ENCODE data around the gene DDIT3.
A peak's percentile ranks its signal among the peaks of the same experiment; 100 is the strongest.
"Not testable (repeated sequence)": the region's sequence is repeated elsewhere in the genome, so short reads cannot be mapped to it uniquely, and the experiment has no call there.

Gene DDIT3

GRCh38 chr12:57496822-57497221 lies 23.5 kb downstream of the DDIT3 start:
- peaks cover 11% of the 10 kb centered on the region for H3K4me1 Mint-ChIP-seq (ENCODE audit: low read depth)
- H3K36me3 Mint-ChIP-seq (ENCODE audit: low read depth) = peaks cover 47% of the 10 kb centered on the region
- H3K9me3 Mint-ChIP-seq = no peaks in the 10 kb centered on the region
- H3K27ac Mint-ChIP-seq = no peak overlapping the region
- no peaks in the 10 kb centered on the region for H3K27me3 Mint-ChIP-seq (ENCODE audit: low read depth)
- no peak overlapping the region for H3K4me3 Mint-ChIP-seq

- H3K27ac Mint-ChIP-seq; H3K9me3 Mint-ChIP-seq; H3K27me3 Mint-ChIP-seq (ENCODE audit: low read depth); H3K4me3 Mint-ChIP-seq: not testable (repeated sequence)
- peaks cover 46% of the 10 kb centered on the region for H3K36me3 Mint-ChIP-seq (ENCODE audit: low read depth)
- peaks cover 11% of the 10 kb centered on the region for H3K4me1 Mint-ChIP-seq (ENCODE audit: low read depth)
Measured at GRCh38 chr12:57495051-57495701, 25.1 kb downstream of the DDIT3 start.

- peaks cover 39% of the 10 kb centered on the region for H3K36me3 Mint-ChIP-seq (ENCODE audit: low read depth)
- no peaks in the 10 kb centered on the region for H3K27me3 Mint-ChIP-seq (ENCODE audit: low read depth)
- H3K27ac Mint-ChIP-seq = peak overlapping the region; percentile 75
- H3K4me1 Mint-ChIP-seq (ENCODE audit: low read depth) = peaks cover 28% of the 10 kb centered on the region
- no peaks in the 10 kb centered on the region for H3K9me3 Mint-ChIP-seq
- H3K4me3 Mint-ChIP-seq = peak overlapping the region; percentile 38
Measured at GRCh38 chr12:57491393-57492280, 28.7 kb downstream of the DDIT3 start.

GRCh38 chr12:57490126-57490525 lies 30.2 kb downstream of the DDIT3 start:
- H3K36me3 Mint-ChIP-seq (ENCODE audit: low read depth) = peaks cover 35% of the 10 kb centered on the region
- no peak overlapping the region for H3K27ac Mint-ChIP-seq
- no peak overlapping the region for H3K4me3 Mint-ChIP-seq

GRCh38 chr12:57489157-57489641 lies 31.1 kb downstream of the DDIT3 start:
- Mint-ChIP-seq H3K9me3 (no peaks in the 10 kb centered on the region), H3K36me3 (ENCODE audit: low read depth) (peaks cover 35% of the 10 kb centered on the region), H3K4me1 (ENCODE audit: low read depth) (peaks cover 28% of the 10 kb centered on the region), H3K4me3 (peak overlapping the region; percentile 100), H3K27ac (peak overlapping the region; percentile 97), H3K27me3 (ENCODE audit: low read depth) (no peaks in the 10 kb centered on the region)

More at GRCh38 chr12:57490126-57490525, 30.2 kb downstream of the DDIT3 start:
- Mint-ChIP-seq H3K9me3 (no peaks in the 10 kb centered on the region), H3K4me1 (ENCODE audit: low read depth) (peaks cover 28% of the 10 kb centered on the region), H3K27me3 (ENCODE audit: low read depth) (no peaks in the 10 kb centered on the region)

GRCh38 chr12:57488402-57489156 lies 31.7 kb downstream of the DDIT3 start:
- Mint-ChIP-seq H3K9me3 (no peaks in the 10 kb centered on the region), H3K27me3 (ENCODE audit: low read depth) (no peaks in the 10 kb centered on the region), H3K36me3 (ENCODE audit: low read depth) (peaks cover 35% of the 10 kb centered on the region), H3K4me3 (peak overlapping the region; percentile 100), H3K27ac (peak overlapping the region; percentile 97), H3K4me1 (ENCODE audit: low read depth) (peaks cover 28% of the 10 kb centered on the region)

- peak within 1 kb of the TSS; percentile 100 for H3K4me3 Mint-ChIP-seq
- no peaks in the 10 kb centered on the region for H3K27me3 Mint-ChIP-seq (ENCODE audit: low read depth)
- no peaks in the 10 kb centered on the region for H3K9me3 Mint-ChIP-seq
- H3K36me3 Mint-ChIP-seq (ENCODE audit: low read depth) = peaks cover 33% of the 10 kb centered on the region
- H3K27ac Mint-ChIP-seq = peak within 1 kb of the TSS; percentile 97
- peaks cover 32% of the 10 kb centered on the region for H3K4me1 Mint-ChIP-seq (ENCODE audit: low read depth)
Measured at GRCh38 chr12:57487597-57488401, 32.5 kb downstream of the DDIT3 start, which contains the start of gene MARS1. TSS of gene MARS1 (plus strand) at chr12:57488068. CDS start at chr12:57488091, 23 bp downstream.

- H3K27ac Mint-ChIP-seq = peak overlapping the region; percentile 97
- H3K36me3 Mint-ChIP-seq (ENCODE audit: low read depth) = peaks cover 28% of the 10 kb centered on the region
- no peaks in the 10 kb centered on the region for H3K9me3 Mint-ChIP-seq
- H3K4me3 Mint-ChIP-seq = peak overlapping the region; percentile 100
- no peaks in the 10 kb centered on the region for H3K27me3 Mint-ChIP-seq (ENCODE audit: low read depth)
- H3K4me1 Mint-ChIP-seq (ENCODE audit: low read depth) = peaks cover 31% of the 10 kb centered on the region
Measured at GRCh38 chr12:57487055-57487596, 33.2 kb downstream of the DDIT3 start.

GRCh38 chr12:57485695-57486094 lies 34.6 kb downstream of the DDIT3 start:
- no peak overlapping the region for H3K27ac Mint-ChIP-seq
- no peaks in the 10 kb centered on the region for H3K27me3 Mint-ChIP-seq (ENCODE audit: low read depth)
- H3K4me1 Mint-ChIP-seq (ENCODE audit: low read depth) = peaks cover 33% of the 10 kb centered on the region
- H3K36me3 Mint-ChIP-seq (ENCODE audit: low read depth) = peaks cover 20% of the 10 kb centered on the region
- no peak overlapping the region for H3K4me3 Mint-ChIP-seq
- no peaks in the 10 kb centered on the region for H3K9me3 Mint-ChIP-seq

- peaks cover 9% of the 10 kb centered on the region for H3K36me3 Mint-ChIP-seq (ENCODE audit: low read depth)
- H3K27ac Mint-ChIP-seq = no peak overlapping the region
- no peaks in the 10 kb centered on the region for H3K9me3 Mint-ChIP-seq
- H3K27me3 Mint-ChIP-seq (ENCODE audit: low read depth) = no peaks in the 10 kb centered on the region
- H3K4me3 Mint-ChIP-seq = no peak overlapping the region
- H3K4me1 Mint-ChIP-seq (ENCODE audit: low read depth) = peaks cover 37% of the 10 kb centered on the region
Measured at GRCh38 chr12:57483466-57483865, 36.8 kb downstream of the DDIT3 start.

GRCh38 chr12:57481671-57482070 lies 38.6 kb downstream of the DDIT3 start:
- Mint-ChIP-seq H3K9me3 (no peaks in the 10 kb centered on the region), H3K4me3 (no peak overlapping the region), H3K27ac (peak overlapping the region; percentile 98), H3K27me3 (ENCODE audit: low read depth) (no peaks in the 10 kb centered on the region), H3K36me3 (ENCODE audit: low read depth) (peaks cover 10% of the 10 kb centered on the region), H3K4me1 (ENCODE audit: low read depth) (peaks cover 44% of the 10 kb centered on the region)

GRCh38 chr12:57479376-57480115 lies 40.8 kb downstream of the DDIT3 start, which contains the start of gene ARHGAP9:
TSS of gene ARHGAP9 (minus strand) at chr12:57479866. CDS start at chr12:57479406, 460 bp downstream.
- Mint-ChIP-seq H3K9me3 (no peaks in the 10 kb centered on the region), H3K4me3 (peak within 1 kb of the TSS; percentile 96), H3K27me3 (ENCODE audit: low read depth) (no peaks in the 10 kb centered on the region), H3K4me1 (ENCODE audit: low read depth) (peaks cover 54% of the 10 kb centered on the region), H3K36me3 (ENCODE audit: low read depth) (peaks cover 20% of the 10 kb centered on the region), H3K27ac (peak within 1 kb of the TSS; percentile 98)

GRCh38 chr12:57479043-57479375 lies 41.3 kb downstream of the DDIT3 start:
- Mint-ChIP-seq H3K9me3 (no peaks in the 10 kb centered on the region), H3K27ac (peak overlapping the region; percentile 98), H3K27me3 (ENCODE audit: low read depth) (no peaks in the 10 kb centered on the region), H3K4me1 (ENCODE audit: low read depth) (peaks cover 59% of the 10 kb centered on the region), H3K4me3 (peak overlapping the region; percentile 96), H3K36me3 (ENCODE audit: low read depth) (peaks cover 25% of the 10 kb centered on the region)
